Motor neuron (in vitro differentiated cells): ENCODE results near the gene TMEM138. TPM values are rescaled to one million over a fixed set of nuclear protein-coding genes. Genes with fewer than 3 reads are reported as not detected.
"Not testable (repeated sequence)": the region's sequence is repeated elsewhere in the genome, so short reads cannot be mapped to it uniquely, and the experiment has no call there.

Source experiments
- ATAC-seq, 8 experiments: fragments of 200-7000 bp; cut with Tn5 transposase; replicated peaks in 6 of 8; 2 replicates each; pipeline ENCODE4 v1.8.0; 2021; ENCODE audit warnings: mild to moderate bottlenecking in 8 of 8, moderate library complexity in 8 of 8
- H3K27ac ChIP-seq, 2 donors: fragments of 250-450 bp; sonication (Bioruptor Pico); 2 replicates each; pipeline ENCODE4 v1.9.0; 2021; ENCODE audit warnings: antibody characterized with exemption in 2 of 2, mild to moderate bottlenecking in 2 of 2, moderate library complexity in 1 of 2
- H3K4me1 ChIP-seq, 2 donors: fragments of 250-450 bp; sonication (Bioruptor Pico); replicated peaks in 1 of 2; 2 replicates each; pipeline ENCODE4 v1.6.1; 2021; ENCODE audit warnings: antibody characterized with exemption in 2 of 2, mild to moderate bottlenecking in 2 of 2, moderate library complexity in 1 of 2
- H3K4me3 ChIP-seq, 5 donors: fragments of 250-450 bp; sonication (Bioruptor Pico); 2 replicates each; pipeline ENCODE4 v1.9.0; 2021; ENCODE audit warnings: antibody characterized with exemption in 5 of 5, mild to moderate bottlenecking in 5 of 5, moderate library complexity in 4 of 5
- whole genome bisulfite sequencing, 10 experiments: fragments of 450-650 bp; shearing (Covaris generic); methylation state at CpG; one replicate each; pipeline ENCODE4 v1.0.0; 2022; 5-methylcytosine and 5-hydroxymethylcytosine counted together
- in situ Hi-C, 9 experiments: fragments of 400-800 bp; cut with MboI; loops; one replicate each; pipeline ENCODE4 v1.15.0; 2021; ENCODE audit warnings: low sequenced_read_pairs in 9 of 9, low pct_unique_long_range_greater_than_20kb in 2 of 9; ENCODE audit not compliant: unreplicated experiment in 9 of 9
- total RNA-seq, 8 experiments: library from RNA; unstranded; fragments of 300-600 nt; gene quantifications; 2 replicates each; pipeline versions ENCODE4 v1.2.3 to v1.2.4, GENCODE V29; 2022

Gene TMEM138
- total RNA-seq, 8 experiments from 2014 or later, result 22.6 to 61.6 (median 39.0) TPM

DNA sequence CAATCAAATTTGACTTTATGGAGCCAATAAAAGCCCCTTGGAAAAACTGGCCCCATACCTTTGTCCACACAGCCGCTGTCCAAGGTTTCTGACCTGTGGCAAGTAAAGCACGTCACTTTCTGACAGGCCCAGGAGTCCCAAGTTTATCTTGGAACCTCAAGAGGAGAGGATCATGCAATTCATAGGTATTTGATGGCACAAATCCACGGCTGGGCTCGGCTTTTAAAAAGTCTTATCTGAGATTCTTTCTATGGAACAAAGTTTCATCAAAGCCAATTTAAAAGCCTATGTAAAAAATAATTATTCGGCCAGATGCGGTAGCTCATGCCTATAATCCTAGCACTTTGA lies 13.6 kb downstream of the TMEM138 start:
- 94 to 100% (median 96%) methylated on average over 2 to 5 of the region's 6 CpGs; no CpG with 5 or more reads in 1 of the 10 experiments for whole genome bisulfite sequencing, 10 experiments
- Histone ChIP-seq H3K27ac (no peak overlapping the region), H3K4me3 (no peak overlapping the region), H3K4me1 (no peaks in the 10 kb centered on the region)
- in situ Hi-C loops, result no loop called here
- peak in 1 of 8 experiments; percentile 10 for ATAC-seq

DNA sequence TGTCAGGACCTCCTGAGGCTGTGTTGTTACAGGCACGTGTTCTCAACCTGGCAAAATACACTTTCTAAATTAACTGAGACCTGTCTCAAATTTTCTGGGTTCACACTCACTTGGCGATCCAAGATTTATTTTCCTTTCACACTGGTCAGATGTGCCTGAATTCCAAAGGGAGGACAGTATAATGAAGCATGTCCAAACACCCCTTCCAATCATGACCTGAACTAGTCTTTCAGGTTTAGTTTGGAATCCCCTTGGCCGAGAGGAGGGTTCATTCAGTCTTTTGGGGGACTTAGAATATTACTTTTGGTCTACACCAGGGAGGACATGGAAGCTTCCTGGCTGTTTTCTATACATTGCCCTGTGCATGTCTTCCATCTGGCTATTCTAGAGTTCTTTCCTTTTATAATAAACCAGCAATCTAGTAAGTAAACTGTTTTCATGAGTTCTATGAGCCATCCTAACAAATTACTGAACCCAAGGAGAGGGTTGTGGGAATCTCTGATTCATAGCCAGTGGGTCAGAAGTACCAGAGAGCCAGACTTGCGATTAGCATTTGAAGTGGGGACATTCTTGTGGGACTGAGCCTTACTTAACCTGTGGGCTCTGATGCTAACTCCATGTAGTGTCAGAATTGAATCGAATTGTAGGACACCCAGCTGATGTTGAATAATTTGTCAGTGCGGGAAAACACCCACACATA lies 15.4 kb downstream of the TMEM138 start:
- 64 to 100% (median 96%) methylated on average over 1 to 5 of the region's 6 CpGs; no CpG with 5 or more reads in 1 of the 10 experiments for WGBS, 10 experiments
- Histone ChIP-seq H3K4me1 (no peaks in the 10 kb centered on the region), H3K27ac (no peak overlapping the region), H3K4me3 (no peak overlapping the region)
- no peak for ATAC-seq
- in situ Hi-C loops, result no loop called here

DNA sequence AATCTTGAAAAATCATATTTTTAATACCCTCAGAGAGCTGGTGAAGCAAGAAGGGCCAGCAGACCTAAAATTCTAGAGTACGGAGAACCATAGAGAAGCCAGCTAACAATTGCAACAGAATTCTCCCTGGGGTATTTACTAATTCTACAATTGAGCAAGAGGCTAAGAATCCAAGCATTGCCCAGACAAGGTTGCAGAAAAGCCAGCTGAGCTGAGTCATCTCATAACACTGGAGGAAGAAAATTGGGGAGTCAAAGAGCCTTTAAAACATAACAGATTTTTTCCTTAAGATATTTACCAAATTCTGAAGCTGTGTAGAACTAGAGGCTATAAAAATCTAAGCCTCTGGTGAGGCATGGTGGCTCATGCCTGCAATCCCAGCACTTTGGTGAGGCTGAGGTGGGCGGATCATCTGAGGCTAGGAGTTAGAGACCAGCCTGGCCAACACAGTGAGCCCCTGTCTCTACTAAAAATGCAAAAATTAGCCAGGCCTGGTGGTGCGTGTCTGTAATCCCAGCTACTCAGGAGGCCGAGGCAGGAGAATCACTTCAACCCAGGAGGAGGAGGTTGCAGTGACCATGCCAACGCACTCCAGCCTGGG lies 16.6 kb downstream of the TMEM138 start:
- no peaks in the 10 kb centered on the region for H3K4me1 ChIP-seq
- peak in 3 of 8 experiments; percentile 37 to 88 (median 78) for ATAC-seq
- WGBS, 10 experiments, result 20 to 100% (median 88%) methylated on average over 1 to 5 of the region's 5 CpGs; no CpG with 5 or more reads in 2 of the 10 experiments
- in situ Hi-C loops, result no loop called here
- no peak overlapping the region for H3K4me3 ChIP-seq
- H3K27ac ChIP-seq, result no peak overlapping the region

DNA sequence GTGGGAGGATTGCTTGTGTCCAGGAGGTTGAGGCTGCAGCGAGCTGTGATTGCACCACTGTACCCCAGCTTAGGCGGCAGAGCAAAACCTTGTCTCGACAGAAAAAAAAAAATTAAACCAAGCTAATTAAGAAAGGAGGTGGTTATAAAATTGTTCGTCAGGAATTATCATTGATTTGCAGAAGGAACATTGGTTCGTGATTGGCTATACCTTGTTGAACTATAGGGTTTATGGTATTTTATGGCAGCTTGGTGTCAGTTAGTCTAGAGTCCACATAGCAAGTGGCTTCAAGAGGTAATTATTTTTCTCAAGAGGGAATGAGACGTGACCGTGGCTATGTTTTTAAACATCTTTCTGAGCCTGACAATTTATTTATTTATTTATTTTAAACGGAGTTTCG lies 18.7 kb downstream of the TMEM138 start:
- Histone ChIP-seq H3K4me3 (no peak overlapping the region), H3K27ac (no peak overlapping the region), H3K4me1 (no peaks in the 10 kb centered on the region)
- WGBS, 10 experiments, result 81 to 100% (median 94%) methylated on average over 2 to 7 of the region's 9 CpGs; no CpG with 5 or more reads in 1 of the 10 experiments
- no peak for ATAC-seq
- in situ Hi-C loops, result loop anchor here in 1 of 9 experiments (10.0 kb wide), 1 partner anchor 46 kb away; the partner anchor contains the start of genes DDB1 and TKFC

DNA sequence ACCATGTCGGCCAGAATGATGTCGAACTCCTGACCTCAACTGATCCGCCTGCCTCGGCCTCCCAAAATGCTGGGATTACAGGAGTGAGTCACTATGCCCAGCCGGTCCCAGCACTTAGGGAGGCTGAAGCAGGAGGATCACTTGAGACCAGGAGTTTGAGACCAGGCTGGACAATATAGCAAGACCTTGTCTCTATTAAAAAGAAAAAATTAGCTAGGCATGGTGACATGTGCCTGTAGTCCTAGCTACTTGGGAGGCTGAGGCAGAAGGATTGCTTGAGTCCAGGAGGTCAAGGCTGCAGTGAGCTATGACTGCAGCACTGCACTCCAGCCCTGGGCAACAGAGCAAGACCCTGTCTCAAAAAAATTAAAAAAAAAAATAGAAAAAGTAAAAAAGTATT lies 21.7 kb downstream of the TMEM138 start:
- WGBS, 10 experiments, result 83 to 100% (median 95%) methylated on average over 1 to 5 of the region's 5 CpGs; no CpG with 5 or more reads in 3 of the 10 experiments
- not testable (repeated sequence) for ATAC-seq, H3K27ac ChIP-seq, H3K4me1 ChIP-seq, H3K4me3 ChIP-seq
- in situ Hi-C loops, result loop anchor here in 1 of 9 experiments (10.0 kb wide), 1 partner anchor 49 kb away; the partner anchor contains the start of genes DDB1 and TKFC

DNA sequence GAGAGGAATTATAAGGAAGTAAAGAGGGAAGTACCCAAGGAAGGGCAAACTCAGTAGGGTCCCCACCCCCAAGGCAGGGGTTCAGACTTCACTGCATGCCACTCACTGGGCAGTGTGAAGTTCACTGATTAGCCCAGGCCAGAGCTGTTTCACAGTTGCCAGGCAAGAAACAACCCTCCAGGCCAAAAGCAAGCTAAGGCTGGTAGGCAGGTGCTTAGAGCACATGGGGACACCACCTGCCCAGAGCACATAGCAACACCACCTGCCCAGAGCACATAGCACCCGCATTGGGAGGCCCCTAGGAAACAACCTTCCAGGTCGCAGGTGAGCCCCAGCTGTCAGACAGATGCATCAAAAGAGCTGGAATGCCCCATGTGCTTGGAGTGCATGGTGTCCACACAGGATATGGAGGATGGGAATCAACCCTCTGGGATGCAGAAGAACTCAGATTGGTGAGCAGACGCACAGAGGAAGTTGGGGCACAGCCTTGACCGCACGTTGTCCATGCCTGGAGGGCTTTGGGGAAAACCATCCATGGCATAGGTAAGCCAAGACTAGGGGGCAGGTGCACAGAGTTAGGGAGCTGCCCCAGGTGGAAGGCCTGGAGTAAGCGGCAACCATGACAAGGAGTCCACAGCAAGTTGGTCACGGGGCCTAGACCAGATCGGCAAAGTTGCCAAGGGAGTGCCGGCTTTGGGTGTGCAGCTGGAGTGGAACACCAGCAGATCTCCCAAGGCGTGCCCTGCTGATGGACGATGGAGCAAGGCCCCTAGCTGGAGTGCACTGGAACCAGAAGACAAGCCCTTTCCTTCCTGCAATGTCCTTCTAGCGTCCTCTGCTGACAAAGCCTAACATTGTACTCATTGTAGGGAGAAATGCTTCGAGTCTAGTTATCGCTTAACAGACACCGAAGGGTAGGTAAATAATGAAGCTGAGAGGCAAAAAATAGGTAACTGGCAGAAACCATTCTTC lies 22.4 kb downstream of the TMEM138 start:
- no peak overlapping the region for H3K4me3 ChIP-seq
- H3K27ac ChIP-seq, result no peak overlapping the region
- WGBS, 10 experiments, result 74 to 100% (median 83%) methylated on average over 1 to 7 of the region's 15 CpGs; no CpG with 5 or more reads in 1 of the 10 experiments
- in situ Hi-C loops, result loop anchor here in 1 of 9 experiments (10.0 kb wide), 1 partner anchor 50 kb away; the partner anchor contains the start of genes DDB1 and TKFC
- peak in 1 of 8 experiments; percentile 63 for ATAC-seq
- H3K4me1 ChIP-seq, result no peaks in the 10 kb centered on the region

DNA sequence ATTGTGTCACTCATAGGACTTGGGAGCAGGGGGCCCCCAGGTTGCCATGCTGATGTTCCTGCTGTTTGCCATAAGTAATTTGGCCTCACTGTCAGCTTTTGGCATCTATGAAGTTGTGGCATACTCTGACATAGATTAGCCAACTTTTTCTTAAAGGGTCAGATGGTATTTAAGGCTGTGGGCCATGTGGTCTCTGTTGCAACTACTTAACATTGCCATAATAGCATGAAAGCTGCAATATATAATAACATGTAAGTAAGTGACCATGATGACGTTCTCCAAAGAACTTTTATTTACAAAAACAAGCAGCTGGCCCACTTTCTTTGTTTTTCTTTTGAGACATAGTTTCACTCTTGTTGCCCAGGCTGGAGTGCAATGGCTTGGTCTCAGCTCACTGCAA lies 28.0 kb downstream of the TMEM138 start:
- Histone ChIP-seq H3K4me1 (no peaks in the 10 kb centered on the region), H3K27ac (no peak overlapping the region), H3K4me3 (no peak overlapping the region)
- no peak for ATAC-seq
- in situ Hi-C loops, result no loop called here
- 50 to 100% (median 81%) methylated on average over 1 of the region's 1 CpG; no CpG with 5 or more reads in 2 of the 10 experiments for WGBS, 10 experiments

DNA sequence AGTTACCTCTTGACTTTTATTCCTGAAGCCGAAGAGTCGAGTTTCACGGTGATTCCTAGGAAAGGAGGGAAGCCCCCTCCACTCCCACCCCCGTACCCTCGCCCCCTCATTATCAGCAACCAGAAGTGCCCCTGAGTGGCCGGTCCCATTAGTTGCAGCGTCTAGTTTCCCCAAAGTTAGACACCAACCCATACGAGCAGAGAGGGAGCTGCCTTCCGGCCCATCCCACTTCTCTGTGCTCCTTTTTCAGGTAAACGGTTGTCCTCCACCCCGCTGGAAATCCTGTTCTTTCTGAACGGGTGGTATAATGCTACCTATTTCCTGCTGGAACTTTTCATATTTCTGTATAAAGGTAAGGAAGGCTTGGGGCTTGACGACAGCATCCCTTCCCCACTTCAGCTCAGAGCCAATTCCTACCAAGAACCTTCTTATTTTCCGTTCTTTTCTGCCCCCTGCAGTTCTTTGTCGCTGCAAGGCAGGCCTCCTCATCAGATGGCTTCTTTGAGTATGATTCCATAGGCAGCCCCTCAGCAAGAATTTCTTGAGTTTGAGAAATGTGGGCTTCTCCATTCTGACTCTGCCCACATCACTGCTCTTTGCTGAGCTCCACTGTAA lies 30.9 kb downstream of the TMEM138 start:
- in situ Hi-C loops, result no loop called here
- H3K4me3 ChIP-seq, result peak overlapping the region; percentile 46 to 59 (median 54)
- H3K27ac ChIP-seq, result no peak overlapping the region
- 0 to 20% (median 7%) methylated on average over 1 to 8 of the region's 15 CpGs; no CpG with 5 or more reads in 1 of the 10 experiments for WGBS, 10 experiments
- H3K4me1 ChIP-seq, result no peaks in the 10 kb centered on the region
- ATAC-seq, result peak; percentile 26 to 65 (median 54)

DNA sequence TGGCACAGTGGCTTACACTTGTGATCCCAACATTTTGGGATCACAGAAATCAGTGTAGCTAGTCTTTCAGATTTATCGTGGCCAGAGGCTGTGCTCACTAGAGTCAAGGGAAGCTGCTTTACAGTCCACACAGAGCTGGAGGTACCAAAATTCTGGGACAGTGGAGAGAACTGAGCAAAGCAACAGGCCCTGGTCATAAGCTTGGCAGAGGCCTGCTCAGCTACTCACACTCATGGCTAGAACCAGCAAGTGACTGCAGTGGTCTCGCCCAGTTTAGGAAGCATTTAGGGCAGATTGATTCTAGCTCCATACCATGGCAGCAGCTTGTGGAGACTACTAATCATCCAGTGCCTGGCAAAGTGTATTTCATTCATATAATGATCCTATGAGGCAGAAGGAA lies 39.0 kb downstream of the TMEM138 start:
- no peak overlapping the region for H3K27ac ChIP-seq
- peak in 3 of 8 experiments; percentile 4 to 20 (median 8) for ATAC-seq
- no peaks in the 10 kb centered on the region for H3K4me1 ChIP-seq
- in situ Hi-C loops, result no loop called here
- H3K4me3 ChIP-seq, result no peak overlapping the region
- 83 to 100% (median 90%) methylated on average over 1 to 2 of the region's 2 CpGs; no CpG with 5 or more reads in 5 of the 10 experiments for WGBS, 10 experiments

DNA sequence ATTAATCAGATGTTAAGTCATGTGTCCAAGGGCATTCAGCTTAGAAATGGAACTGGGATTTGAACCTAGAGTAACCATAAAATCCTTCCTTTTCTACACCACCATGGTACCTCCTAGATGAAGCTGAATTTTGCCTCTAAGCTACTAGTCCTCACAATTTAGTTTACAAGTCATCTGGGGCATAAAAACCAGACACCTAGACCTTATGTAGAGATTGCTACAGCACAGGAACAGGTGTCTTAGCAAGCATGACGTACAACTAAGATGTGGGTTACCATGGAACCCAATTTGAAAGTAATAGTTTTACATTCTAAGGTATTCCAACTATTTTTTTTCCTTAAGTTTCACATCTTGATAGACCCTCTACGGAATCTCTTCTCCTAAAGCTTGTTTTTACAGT lies 39.4 kb downstream of the TMEM138 start:
- in situ Hi-C loops, result no loop called here

DNA sequence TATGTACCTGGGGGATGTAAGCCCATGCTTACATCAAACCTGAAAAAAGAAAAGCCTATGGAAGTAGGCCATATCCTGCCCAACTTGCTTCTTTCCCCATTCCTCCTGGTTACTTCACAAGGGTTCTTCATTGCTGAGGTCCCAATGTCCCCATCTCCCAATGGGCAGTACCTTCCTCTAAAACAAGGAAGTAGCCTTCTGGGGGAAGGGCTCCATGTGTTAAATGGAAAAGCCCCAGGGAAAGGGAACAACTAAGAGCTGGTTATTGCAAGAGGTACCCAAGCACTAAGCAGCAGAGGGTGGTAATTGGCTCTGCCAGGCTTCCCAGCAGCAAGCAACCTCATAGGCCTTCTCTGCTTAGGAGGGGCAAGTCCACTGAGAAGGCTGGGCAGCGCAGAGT lies 41.5 kb downstream of the TMEM138 start:
- in situ Hi-C loops, result no loop called here
- Histone ChIP-seq H3K4me3 (no peak overlapping the region), H3K27ac (no peak overlapping the region), H3K4me1 (no peaks in the 10 kb centered on the region)
- ATAC-seq, result peak in 1 of 8 experiments; percentile 15
- 100% methylated on average over 1 of the region's 1 CpG; no CpG with 5 or more reads in 7 of the 10 experiments for WGBS, 10 experiments

More for the DNA sequence above, 39.4 kb downstream of the TMEM138 start:
- no peak overlapping the region for H3K4me3 ChIP-seq
- no peaks in the 10 kb centered on the region for H3K4me1 ChIP-seq
- no peak overlapping the region for H3K27ac ChIP-seq
- WGBS, 10 experiments, result 88 to 100% (median 96%) methylated on average over 1 to 2 of the region's 2 CpGs; no CpG with 5 or more reads in 1 of the 10 experiments
- no peak for ATAC-seq

DNA sequence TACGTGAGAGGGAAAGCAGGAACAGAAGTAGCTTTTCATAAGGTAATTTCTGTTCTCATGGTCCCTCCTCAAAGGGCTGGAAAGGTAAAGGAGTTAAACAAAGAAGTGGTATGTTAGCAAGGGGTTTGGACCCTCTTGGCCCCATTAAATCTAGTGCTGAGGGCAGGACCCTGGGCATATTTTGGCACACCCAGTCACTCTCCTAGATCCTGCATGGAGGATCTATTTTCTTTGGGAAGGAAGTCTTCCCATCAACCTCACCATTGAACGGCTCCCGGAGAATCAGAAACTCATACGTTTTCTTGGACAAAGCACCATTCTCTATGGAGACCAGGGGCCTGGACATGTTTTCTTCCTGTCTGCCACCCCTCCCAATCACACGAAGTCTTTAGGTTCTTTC lies 41.9 kb downstream of the TMEM138 start:
- ATAC-seq, result peak in 1 of 8 experiments; percentile 35
- in situ Hi-C loops, result no loop called here
- Histone ChIP-seq H3K4me1 (no peaks in the 10 kb centered on the region), H3K4me3 (no peak overlapping the region), H3K27ac (no peak overlapping the region)
- 71 to 100% (median 97%) methylated on average over 1 to 5 of the region's 5 CpGs; no CpG with 5 or more reads in 3 of the 10 experiments for WGBS, 10 experiments
